ENCODE results near the gene PGAM5.

Gene PGAM5

GRCh38 chr12:132710405-132711079 is at the start of gene PGAM5:
PGAM5 (plus strand) TSS chr12:132710842; CDS start chr12:132710877, 35 bp downstream.
- DNase-seq: peak; percentile 45

- DNase-seq: no peak
These were observed 49.6 kb upstream of the PGAM5 start for GRCh38 chr12:132660996-132661395.

DNA sequence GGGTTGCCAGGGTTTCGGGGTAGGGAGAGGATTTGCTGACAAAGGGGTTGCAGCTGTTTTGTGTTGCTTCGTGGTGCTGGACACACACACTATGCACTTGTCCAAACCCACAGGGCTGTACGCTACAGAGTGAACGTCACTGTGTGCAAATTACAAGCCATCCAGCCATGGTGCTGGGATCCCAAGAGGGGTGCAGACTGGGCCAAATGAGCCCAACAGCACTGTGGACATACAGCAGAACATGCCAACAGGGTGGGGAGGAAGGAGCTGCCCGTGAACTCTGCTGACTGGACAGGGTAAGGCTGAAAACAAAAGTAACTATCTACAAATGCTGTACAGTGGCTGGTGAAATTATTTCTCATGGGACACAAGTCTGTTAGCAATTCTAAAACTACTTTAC is 48.7 kb upstream of the PGAM5 start:
- no peak for DNase-seq

- DNase-seq: no peak
These were observed 47.5 kb upstream of the PGAM5 start for GRCh38 chr12:132662901-132663755.

GRCh38 chr12:132664206-132665148 is 46.2 kb upstream of the PGAM5 start:
- no peak for DNase-seq

- DNase-seq: no peak
These were observed 45.5 kb upstream of the PGAM5 start for GRCh38 chr12:132665149-132665491.

DNA sequence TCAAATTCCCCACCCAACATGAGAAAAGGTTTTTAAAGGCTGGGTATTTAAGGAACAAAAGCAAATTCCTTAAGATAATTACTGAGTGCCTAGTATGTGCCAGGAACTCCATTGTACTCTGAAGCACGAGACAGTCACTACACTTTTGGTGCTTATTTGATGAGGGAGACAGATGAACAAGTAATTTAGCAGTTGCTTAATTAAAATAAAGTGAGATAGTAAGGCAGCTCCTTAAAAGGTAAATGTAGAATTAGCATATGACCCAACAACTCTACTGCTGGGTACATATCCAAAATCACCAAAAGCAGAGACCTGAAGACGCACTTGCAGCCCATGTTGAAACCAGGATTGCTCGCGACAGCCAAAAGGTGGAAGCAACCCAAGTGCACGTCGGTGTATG is 44.8 kb upstream of the PGAM5 start:
- DNase-seq: no peak

DNA sequence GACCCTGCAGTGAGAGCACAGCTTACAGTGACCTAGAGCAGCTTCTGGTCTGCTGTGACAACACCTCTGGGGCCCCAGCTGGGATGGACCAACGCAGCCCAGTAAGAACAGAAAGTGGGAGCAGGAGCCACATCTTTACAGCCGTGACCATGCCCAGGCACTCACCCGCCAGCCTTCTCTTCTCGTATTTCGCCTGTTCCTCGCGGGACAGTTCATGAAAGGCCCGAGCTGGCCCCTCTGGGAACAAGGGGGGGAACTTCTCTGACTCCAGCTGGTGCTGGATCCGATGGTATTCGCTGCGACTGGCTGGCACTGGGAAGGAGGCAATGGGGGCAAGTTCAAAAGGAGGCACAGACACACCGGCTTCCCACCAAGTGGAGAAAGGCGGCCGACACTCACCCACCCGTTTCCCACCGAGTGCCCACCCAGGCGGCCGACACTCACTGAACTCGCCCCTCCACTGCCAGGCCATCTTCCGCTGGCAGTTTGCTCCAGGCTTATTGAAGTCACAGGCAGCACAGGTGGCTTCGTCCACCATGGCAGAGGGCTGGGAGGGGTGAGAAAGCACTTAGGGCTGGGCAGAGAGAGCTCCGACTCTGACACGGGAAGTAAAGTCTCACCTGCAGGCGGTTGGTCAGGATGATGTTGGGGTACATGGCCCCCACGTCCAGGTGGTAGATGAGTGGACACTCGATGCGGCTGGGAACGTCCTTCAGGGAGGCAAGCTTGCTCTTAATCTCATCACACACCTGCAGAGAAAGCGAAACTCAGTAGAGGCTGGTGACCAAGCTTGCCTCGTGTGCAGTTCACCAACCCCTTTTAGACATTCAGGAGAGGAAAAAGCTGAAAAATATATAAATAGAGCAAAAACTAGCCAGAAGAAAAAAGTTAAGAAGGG is 42.2 kb upstream of the PGAM5 start:
- DNase-seq: no peak

DNA sequence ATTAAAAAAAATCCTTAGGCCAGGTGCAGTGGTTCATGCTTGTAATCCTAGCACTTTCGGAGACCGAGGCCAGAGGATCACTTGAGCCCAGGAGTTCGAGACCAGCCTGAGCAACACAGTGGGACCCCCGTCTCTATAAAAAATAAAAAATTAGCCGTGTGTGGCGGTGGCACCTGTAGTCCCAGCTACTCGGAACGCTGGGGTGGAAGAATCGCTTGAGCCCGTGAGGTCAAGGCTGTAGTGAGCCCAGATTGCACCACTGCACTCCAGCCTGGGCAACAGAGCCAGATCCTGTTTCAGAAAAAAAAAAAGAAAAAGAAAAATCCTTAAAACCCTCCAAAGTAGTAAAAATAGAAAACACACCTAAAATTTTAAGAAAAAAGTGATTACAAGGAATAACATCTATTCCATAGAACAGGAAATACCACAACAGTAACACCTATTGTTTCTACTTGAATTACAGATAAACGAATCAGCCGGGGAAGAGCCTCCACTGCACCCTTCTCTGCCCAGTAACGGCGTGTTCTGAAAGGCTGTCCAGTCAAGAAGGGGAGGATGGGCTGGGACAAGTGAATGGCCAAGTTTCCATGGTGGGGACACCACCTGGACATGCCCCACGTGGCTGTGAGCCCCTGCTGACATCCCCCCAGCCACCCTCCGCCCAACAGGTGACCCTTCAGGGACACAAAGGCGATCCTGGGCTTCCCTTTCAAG is 41.3 kb upstream of the PGAM5 start:
- DNase-seq: no peak

DNA sequence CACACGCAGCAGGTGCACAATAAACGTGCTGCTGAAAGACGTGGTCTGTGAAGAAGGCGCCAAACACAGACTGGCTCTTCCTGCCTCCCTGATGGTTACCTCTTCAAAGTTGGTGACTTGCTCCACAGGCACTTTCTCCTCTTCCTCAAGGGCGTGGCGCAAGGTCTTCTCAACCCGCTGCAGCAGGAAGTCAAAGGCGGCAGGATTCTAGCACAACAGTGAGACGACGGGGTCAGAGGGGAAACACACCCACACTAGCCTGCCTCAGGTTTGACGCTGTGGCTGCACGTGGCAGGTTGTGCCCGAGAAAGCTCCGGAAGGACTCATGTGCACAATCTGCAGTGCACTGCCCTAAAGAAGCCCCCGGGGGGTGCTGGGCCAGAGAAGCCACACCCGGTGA is 38.5 kb upstream of the PGAM5 start:
- no peak for DNase-seq

DNA sequence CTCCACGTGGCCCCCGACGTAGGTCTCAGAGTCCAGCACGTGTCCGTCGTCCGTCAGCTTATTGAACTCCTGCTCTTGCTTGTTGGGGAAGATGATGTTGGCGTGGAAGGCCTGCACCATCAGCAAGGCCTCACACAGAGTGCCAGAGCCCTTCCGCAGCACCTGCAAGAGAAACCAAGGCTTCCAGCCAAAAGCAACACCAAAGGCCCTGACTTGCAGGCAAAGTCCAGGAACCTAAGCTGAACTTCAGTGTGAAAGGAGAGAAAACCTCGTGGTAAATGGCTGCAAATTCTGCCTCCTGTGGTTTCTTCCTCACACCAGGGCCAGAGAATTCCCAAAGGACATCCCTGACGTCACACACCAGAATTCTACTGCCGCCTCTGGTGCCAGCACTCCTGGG is 38.0 kb upstream of the PGAM5 start:
- no peak for DNase-seq

DNA sequence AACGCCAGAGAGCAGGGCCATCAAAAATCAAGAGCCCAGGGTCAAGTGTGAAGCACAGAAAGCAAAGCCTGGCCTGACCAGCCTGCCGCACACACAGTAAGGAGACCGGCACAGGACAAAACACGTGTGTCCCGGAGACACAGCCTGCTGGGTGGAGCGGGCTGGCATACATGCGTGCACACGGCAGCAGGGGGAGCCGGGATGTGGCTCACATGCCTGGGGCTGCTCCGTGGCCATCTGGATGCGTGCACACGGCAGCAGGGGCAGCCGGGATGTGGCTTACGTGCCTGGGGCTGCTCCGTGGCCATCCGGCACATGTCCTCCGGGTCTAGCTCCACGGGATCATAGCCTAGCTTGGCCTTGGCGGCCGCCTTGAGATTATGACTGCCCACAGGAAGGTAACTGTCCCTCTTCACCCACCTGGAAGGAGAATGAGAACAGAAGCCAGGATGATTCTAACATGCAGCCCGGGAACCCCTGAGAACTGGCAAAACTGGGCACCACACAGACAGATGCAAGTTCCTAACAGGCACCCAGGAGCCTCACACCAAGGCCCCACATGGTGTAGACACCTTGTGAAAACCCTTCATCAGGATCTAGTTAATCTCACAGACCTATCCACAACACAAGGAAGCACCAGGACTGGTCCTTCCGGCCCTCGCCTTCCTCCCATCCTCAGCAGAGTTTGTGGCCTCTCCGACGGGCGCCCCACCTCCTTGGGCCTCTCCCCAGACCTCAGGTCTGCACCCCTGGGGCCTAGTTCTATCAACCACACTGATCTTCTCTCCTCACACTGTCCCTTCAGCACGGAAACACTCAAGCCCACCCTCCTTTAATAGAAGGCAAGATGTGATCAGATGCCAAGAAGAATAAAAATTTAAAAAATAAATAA is 37.1 kb upstream of the PGAM5 start:
- no peak for DNase-seq

- no peak for DNase-seq
These were observed 36.1 kb upstream of the PGAM5 start for GRCh38 chr12:132674561-132674960.

DNA sequence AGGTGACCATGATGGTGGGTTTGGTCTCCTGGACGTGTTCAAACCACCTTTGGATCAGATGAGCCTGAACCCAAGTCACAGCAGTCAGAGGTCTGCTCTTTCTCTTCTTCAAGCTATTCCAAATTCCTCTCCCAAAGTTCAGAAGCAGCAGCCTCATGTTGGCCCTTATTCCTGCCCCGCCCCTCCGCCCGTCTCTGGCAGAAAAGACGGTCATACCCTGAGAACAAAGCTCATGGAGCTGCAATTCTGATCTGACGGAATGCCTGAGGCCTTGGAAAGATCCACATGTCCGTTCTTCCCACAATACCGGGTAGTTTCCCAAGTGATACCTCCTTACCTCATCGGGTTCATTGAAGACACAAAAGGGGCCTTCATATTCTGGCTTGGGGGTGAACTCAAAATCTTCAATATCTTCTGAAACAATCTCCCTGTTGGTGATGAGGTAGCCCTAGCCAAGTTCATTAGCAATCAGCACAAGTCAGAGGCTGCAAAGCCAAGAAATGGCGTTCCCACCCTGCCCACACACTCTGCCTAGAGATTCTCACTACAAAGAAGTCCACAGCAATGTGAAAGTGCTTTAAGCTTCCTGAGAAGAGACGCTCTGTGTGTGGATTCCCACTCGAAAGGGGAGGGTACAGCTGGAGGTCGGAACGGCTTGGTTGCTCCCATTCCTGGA is 34.7 kb upstream of the PGAM5 start:
- no peak for DNase-seq

DNA sequence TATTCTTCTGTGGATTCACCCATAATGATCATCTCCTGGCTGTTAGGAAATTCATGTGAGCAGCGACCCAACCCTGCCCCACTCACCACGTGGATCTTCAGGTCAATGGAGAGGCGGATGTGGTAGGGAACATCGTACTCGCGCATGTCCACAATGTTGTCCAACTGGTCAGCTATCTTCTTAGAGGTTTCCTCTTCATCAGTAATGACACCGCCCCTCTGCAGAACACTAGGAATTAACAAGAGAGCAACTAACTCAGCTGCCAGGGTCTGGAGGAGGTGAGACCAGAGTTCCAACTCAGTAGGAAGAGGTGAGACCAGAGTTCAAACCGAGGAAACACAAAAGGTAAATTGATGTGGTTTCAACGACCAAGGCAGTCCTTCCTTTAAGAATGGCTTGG is 33.1 kb upstream of the PGAM5 start:
- DNase-seq: no peak

DNA sequence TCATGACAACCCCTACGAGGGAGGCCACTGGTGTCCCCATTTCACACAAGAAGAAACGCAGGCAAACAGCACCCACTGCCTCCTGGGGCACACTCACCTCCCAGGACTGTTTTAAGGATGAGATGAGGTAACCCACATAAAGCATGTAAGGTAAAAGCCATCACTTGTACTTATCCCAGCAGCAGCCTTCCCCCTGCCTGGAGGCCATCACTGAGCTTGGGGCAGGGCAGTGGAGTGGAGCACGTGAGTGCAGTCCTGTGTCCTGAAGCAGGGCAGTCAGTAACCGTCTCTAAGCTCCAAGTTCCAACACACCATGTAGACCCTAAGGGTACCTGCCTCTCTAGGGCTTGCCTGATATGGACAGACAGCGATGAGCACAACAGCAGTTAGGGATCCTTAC is 25.2 kb upstream of the PGAM5 start:
- no peak for DNase-seq

DNA sequence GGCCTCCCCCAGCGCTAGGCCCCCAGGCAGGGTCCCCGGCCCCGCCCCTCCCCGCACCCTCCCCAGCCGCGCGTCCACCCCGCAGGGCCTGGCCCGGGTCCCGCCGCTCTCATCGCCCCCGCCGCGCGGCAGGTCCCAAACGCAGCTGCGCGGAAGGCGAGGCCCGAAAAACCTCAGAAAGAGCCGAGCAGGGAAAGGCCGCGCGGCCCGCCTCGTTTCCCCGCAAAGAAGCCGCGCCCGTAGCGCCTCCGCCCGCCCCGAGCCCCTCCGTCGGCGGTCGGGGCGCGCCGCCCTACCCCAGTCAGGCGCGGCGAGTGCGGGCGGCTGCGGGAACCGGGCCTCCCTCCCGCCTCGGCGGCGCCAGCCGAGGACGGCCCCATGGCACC is 23.8 kb upstream of the PGAM5 start:
- DNase-seq: no peak

- DNase-seq: peak; percentile 88
These were observed 23.2 kb upstream of the PGAM5 start, which contains the start of the genes POLE and PXMP2 for GRCh38 chr12:132687211-132688164. POLE (minus strand) TSS chr12:132687342; CDS start chr12:132687315, 27 bp downstream. PXMP2 (plus strand) TSS chr12:132687587; CDS start chr12:132687671, 84 bp downstream.

DNA sequence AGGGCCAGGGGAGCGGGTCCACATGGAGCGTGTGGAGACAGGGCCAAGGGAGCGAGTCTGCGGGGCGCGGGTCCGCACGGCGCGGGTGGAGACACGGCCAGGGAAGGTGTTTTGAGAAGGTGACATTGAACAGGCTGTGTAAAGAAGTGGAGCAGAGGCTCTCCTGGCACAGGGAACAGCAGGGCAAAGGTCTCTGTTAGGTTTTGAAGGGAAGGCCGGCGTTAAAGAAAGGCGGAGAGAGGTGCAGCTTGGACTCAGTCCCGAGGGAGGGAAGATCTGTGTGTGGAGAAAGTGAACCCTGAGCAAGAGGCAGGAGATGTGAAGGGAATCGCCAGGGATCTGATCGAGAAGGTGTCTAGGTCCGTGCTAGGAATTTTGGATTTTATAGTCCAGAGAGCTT is 21.4 kb upstream of the PGAM5 start:
- DNase-seq: no peak
